HepG2 (cell line): Measurements from ENCODE around the gene ME3. TPM values are rescaled to one million over a fixed set of nuclear protein-coding genes. Genes with fewer than 3 reads are reported as not detected.
"Not testable (repeated sequence)": the region's sequence is repeated elsewhere in the genome, so short reads cannot be mapped to it uniquely, and the experiment has no call there.

ENCODE experiments used
- ATAC-seq: fragments of 200-7000 bp; cut with Tn5 transposase; 3 replicates; pipeline ENCODE4 v1.9.1; 2020; ENCODE audit warnings: mild to moderate bottlenecking, moderate library complexity
- BruUV-seq: library from RNA; stranded (reverse); fragments of 400-500 nt; replicated peaks from 2 replicates; lab custom pipeline; 2021; lab: Mats Ljungman, UMichigan
- CTCF ChIA-PET: fragments of 300-600 bp; formaldehyde crosslinking; extraction: SDS; loops from one replicate; lab custom pipeline; 2021; ENCODE audit warnings: low total read pairs, inconsistent platforms, low intra/inter-chr PET ratio; lab: Yijun Ruan, JAX
- POLR2A ChIA-PET: fragments of 350-600 bp; sonication (Branson Sonifier 250); formaldehyde crosslinking; loops from one replicate; lab custom pipeline; 2020; ENCODE audit warnings: antibody characterized with exemption, inconsistent platforms; lab: Yijun Ruan, JAX
- DNase-seq: peaks from one replicate; pipeline ENCODE4 v3.0.0-alpha.2; 2015; ENCODE audit warnings: low spot score
- FAIRE-seq: peaks from 3 replicates; lab custom pipeline; 2011; peaks lifted over from hg19 to GRCh38; lab: Jason Lieb, UNC
- H2AFZ ChIP-seq: one replicate; pipeline ENCODE4 v1.6.1; 2011; ENCODE audit warnings: low read length, inconsistent platforms
- H3K27ac ChIP-seq: fragments of 300-600 bp; 3 replicates; pipeline ENCODE4 v1.8.0; 2011; ENCODE audit warnings: mixed run types, mild to moderate bottlenecking, mixed read lengths, low read length, inconsistent platforms; ENCODE audit not compliant: insufficient read depth; ENCODE audit errors: extremely low read length
- H3K27me3 ChIP-seq, 2 experiments: fragments of 200-600 bp in 1 of 2; 2 replicates in 1 of 2; 3 replicates in 1 of 2; pipeline versions ENCODE4 v1.6.0 to v1.8.0; 2011; ENCODE audit warnings: low read length in 2 of 2, mild to moderate bottlenecking in 2 of 2, moderate library complexity in 2 of 2, inconsistent platforms in 1 of 2; ENCODE audit not compliant: insufficient read depth in 2 of 2, control insufficient read depth in 1 of 2
- H3K36me3 ChIP-seq, 2 experiments: fragments of 200-600 bp in 1 of 2; replicated peaks in 1 of 2; 2 replicates in 1 of 2; 3 replicates in 1 of 2; pipeline versions ENCODE4 v1.5.1 to v1.8.0; 2011; ENCODE audit warnings: low read length in 2 of 2, inconsistent platforms in 1 of 2; ENCODE audit not compliant: insufficient read depth in 2 of 2, control insufficient read depth in 1 of 2
- H3K4me1 ChIP-seq: 2 replicates; pipeline ENCODE4 v1.5.1; 2012; ENCODE audit warnings: low read length, inconsistent platforms; ENCODE audit not compliant: insufficient read depth
- H3K4me2 ChIP-seq: 2 replicates; pipeline ENCODE4 v1.6.0; 2011; ENCODE audit warnings: low read depth, low read length, inconsistent platforms
- H3K4me3 ChIP-seq, 3 experiments: fragments of 200-600 bp in 1 of 3; sonication (generic), shearing (Covaris generic) in 1 of 3; replicated peaks in 1 of 3; 2 replicates each; pipeline ENCODE4 v1.5.1; 2011 to 2016; ENCODE audit warnings: low read length in 3 of 3, inconsistent platforms in 2 of 3, low read depth in 2 of 3, mild to moderate bottlenecking in 2 of 3, control low read depth in 1 of 3, mixed read lengths in 1 of 3; ENCODE audit not compliant: insufficient read depth in 1 of 3
- H3K79me2 ChIP-seq: one replicate; pipeline ENCODE4 v1.6.1; 2011; ENCODE audit warnings: low read length, inconsistent platforms; ENCODE audit not compliant: insufficient read depth
- H3K9ac ChIP-seq: 2 replicates; pipeline ENCODE4 v1.6.0; 2011; ENCODE audit warnings: mild to moderate bottlenecking, low read depth, low read length, inconsistent platforms; ENCODE audit not compliant: insufficient read depth
- H3K9me3 ChIP-seq: 2 replicates; pipeline ENCODE4 v1.5.1; 2012; ENCODE audit warnings: mild to moderate bottlenecking, low read length
- H4K20me1 ChIP-seq: 2 replicates; pipeline ENCODE4 v1.6.0; 2011; ENCODE audit warnings: inconsistent platforms, mild to moderate bottlenecking, low read length, moderate library complexity; ENCODE audit not compliant: insufficient read depth
- ARID3A ChIP-seq: IDR thresholded peaks from 2 replicates; pipeline ENCODE4 v1.6.1; 2012; ENCODE audit warnings: low read depth, low read length, improper control_type of control experiment
- ZUFSP ChIP-seq: sonication (generic); formaldehyde crosslinking; IDR thresholded peaks from 2 replicates; pipeline ENCODE4 v1.9.0; 2021; ENCODE audit warnings: missing genetic modification reagents, mild to moderate bottlenecking, borderline replicate concordance
- WGBS: methylation state at CpG from one replicate; pipeline ENCODE4 v1.1.6; 2017; ENCODE audit warnings: low lambda C conversion rate; 5-methylcytosine and 5-hydroxymethylcytosine counted together
- in situ Hi-C: cut with HindIII; loops from 2 replicates; pipeline ENCODE4 v1.10.0; 2017; ENCODE audit warnings: low pct_unique_long_range_greater_than_20kb; ENCODE audit not compliant: extremely low pct_ligation_motif_present
- intact Hi-C: fragments of 100-400 bp; cut with micrococcal nuclease; formaldehyde crosslinking; loops from one replicate; pipeline ENCODE4 v1.10.0; 2022; ENCODE audit not compliant: unreplicated experiment
- polyA plus RNA-seq, 8 experiments: library from polyadenylated mRNA; depleted of rRNA in 3 of 8; stranded (reverse) in 7 of 8; unstranded in 1 of 8; fragments of >200 nt; fragmentation: Illumina TruSeq in 4 of 8; extraction: Trizol in 4 of 8; gene quantifications; 2 replicates each; pipeline versions ENCODE4 v1.2.1 to v1.2.3, GENCODE V29; 2011 to 2016; ENCODE audit warnings: low read depth in 4 of 8, missing spikeins in 1 of 8, mixed read lengths in 1 of 8; ENCODE audit not compliant: insufficient read depth in 1 of 8
- total RNA-seq, 5 experiments: library from RNA; depleted of rRNA; stranded (reverse); fragments of >200 nt; fragmentation: Illumina TruSeq; extraction: Trizol; gene quantifications; 2 replicates each; pipeline ENCODE4 v1.2.3, GENCODE V29; 2016; ENCODE audit warnings: low read depth in 1 of 5
- TF ChIP-seq, protein P1 (sequence below): sonication (generic); formaldehyde crosslinking; IDR thresholded peaks from 2 replicates; pipeline ENCODE4 v1.4.0; 2020; ENCODE audit warnings: missing genetic modification reagents

Gene ME3
- total and polyA plus RNA-seq, 2 of the 13 experiments (the other 11 are each of a cell fraction or from before 2014, with no cell fraction given): not detected

DNA sequence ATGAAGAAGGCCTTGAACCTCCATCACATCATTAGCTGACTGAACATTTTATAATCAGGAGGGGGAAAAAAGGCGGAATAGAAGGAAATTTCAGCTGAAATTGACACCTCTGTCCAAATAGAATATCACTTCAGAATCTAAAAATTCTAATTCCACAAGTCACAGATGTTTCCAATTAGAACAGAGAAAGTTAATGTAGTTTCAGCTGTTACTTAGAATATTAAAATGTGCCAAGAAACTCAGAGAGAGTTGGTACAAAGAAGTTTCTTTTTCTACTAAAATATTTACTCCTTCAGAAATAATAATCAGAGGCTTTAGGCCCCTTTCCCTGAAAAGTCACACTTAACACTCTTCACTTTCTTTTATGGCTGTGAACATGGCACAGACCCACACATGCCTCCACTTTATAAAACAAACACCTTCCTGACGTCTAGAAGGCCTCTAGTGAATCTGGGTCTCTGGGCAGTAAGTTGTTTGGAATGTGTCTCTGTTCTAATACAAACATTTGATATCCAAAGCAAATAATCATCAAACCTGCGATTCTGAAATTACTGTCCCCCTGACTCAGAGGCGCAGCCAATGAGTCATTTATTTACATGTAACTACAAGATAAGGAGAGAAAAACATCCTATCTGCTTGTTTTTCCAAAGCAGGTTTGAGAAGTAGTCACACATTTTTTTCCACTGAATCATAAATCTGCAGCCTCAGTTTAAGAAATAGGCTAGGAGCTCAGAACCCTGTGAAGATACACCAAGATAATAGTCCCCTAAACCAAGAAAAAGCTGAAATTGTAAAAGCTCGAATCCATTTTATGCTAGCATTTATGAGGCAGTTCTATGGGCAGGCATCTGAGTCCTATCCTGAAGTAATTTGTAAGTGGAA is 148.4 kb downstream of the ME3 start (continued):
- TF ChIP-seq ZUFSP: no peak
- peak; percentile 90 for TF ChIP-seq ARID3A
- TF ChIP-seq, protein P1, sequence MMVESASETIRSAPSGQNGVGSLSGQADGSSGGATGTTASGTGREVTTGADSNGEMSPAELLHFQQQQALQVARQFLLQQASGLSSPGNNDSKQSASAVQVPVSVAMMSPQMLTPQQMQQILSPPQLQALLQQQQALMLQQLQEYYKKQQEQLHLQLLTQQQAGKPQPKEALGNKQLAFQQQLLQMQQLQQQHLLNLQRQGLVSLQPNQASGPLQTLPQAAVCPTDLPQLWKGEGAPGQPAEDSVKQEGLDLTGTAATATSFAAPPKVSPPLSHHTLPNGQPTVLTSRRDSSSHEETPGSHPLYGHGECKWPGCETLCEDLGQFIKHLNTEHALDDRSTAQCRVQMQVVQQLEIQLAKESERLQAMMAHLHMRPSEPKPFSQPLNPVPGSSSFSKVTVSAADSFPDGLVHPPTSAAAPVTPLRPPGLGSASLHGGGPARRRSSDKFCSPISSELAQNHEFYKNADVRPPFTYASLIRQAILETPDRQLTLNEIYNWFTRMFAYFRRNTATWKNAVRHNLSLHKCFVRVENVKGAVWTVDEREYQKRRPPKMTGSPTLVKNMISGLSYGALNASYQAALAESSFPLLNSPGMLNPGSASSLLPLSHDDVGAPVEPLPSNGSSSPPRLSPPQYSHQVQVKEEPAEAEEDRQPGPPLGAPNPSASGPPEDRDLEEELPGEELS (CRISPR knock-in tag): peak; percentile 85

GRCh38 chr11:86522512-86522911 is 149.9 kb downstream of the ME3 start:
- H3K9ac ChIP-seq, H4K20me1 ChIP-seq, H3K36me3 ChIP-seq, CTCF ChIA-PET, intact Hi-C loops, H3K27me3 ChIP-seq, DNase-seq, H2AFZ ChIP-seq, ATAC-seq, in situ Hi-C loops, H3K27ac ChIP-seq, FAIRE-seq, H3K79me2 ChIP-seq, H3K4me2 ChIP-seq, BruUV-seq, H3K9me3 ChIP-seq, POLR2A ChIA-PET, H3K4me3 ChIP-seq: not testable (repeated sequence)
- WGBS: 79% methylated on average over 5 of the region's 5 CpGs
- H3K4me1 ChIP-seq: peaks cover 22% of the 10 kb centered on the region
